HepG2 (cell line): ENCODE measurements around the gene RANBP17. TPM values are rescaled to one million over a fixed set of nuclear protein-coding genes. Genes with fewer than 3 reads are reported as not detected.

Source experiments
- AKNA ChIP-seq: sonication (generic); formaldehyde crosslinking; IDR thresholded peaks from 2 replicates; pipeline ENCODE4 v1.4.0; 2020; ENCODE audit warnings: missing genetic modification reagents, borderline replicate concordance
- FOXP1 ChIP-seq, 2 experiments: fragments of 450-650 bp in 1 of 2; IDR thresholded peaks; 2 replicates each; pipeline ENCODE4 v1.6.1; 2017 to 2018; ENCODE audit warnings: antibody characterized with exemption in 1 of 2
- GPN1 ChIP-seq: sonication (generic); formaldehyde crosslinking; IDR thresholded peaks from 2 replicates; pipeline ENCODE4 v1.5.1; 2020; ENCODE audit warnings: missing genetic modification reagents, borderline replicate concordance
- KLF16 ChIP-seq, 2 experiments: sonication (generic) in 1 of 2; formaldehyde crosslinking in 1 of 2; IDR thresholded peaks; 2 replicates each; pipeline versions ENCODE4 v1.6.1 to v1.8.0; 2016 to 2023; ENCODE audit warnings: missing genetic modification reagents in 2 of 2, missing compliant biosample characterization in 1 of 2
- MYNN ChIP-seq: sonication (generic); formaldehyde crosslinking; IDR thresholded peaks from 2 replicates; pipeline ENCODE4 v1.4.0; 2020; ENCODE audit warnings: mild to moderate bottlenecking, low read depth, missing genetic modification reagents
- POLR2A ChIP-seq, 2 experiments: IDR thresholded peaks; 2 replicates each; pipeline ENCODE4 v1.6.1; 2011; ENCODE audit warnings: low read depth in 2 of 2, low read length in 2 of 2, mild to moderate bottlenecking in 1 of 2, moderate library complexity in 1 of 2; ENCODE audit not compliant: insufficient read depth in 1 of 2
- TFDP1 ChIP-seq: IDR thresholded peaks from 2 replicates; pipeline ENCODE4 v1.6.1; 2016; ENCODE audit warnings: missing compliant biosample characterization, missing genetic modification reagents, borderline replicate concordance
- ZNF251 ChIP-seq: sonication (generic); formaldehyde crosslinking; IDR thresholded peaks from 2 replicates; pipeline ENCODE4 v1.9.0; 2021; ENCODE audit warnings: mild to moderate bottlenecking, missing genetic modification reagents
- polyA plus RNA-seq, 8 experiments: library from polyadenylated mRNA; depleted of rRNA in 3 of 8; stranded (reverse) in 7 of 8; unstranded in 1 of 8; fragments of >200 nt; fragmentation: Illumina TruSeq in 4 of 8; extraction: Trizol in 4 of 8; gene quantifications; 2 replicates each; pipeline versions ENCODE4 v1.2.1 to v1.2.3, GENCODE V29; 2011 to 2016; ENCODE audit warnings: low read depth in 4 of 8, missing spikeins in 1 of 8, mixed read lengths in 1 of 8; ENCODE audit not compliant: insufficient read depth in 1 of 8
- total RNA-seq, 5 experiments: library from RNA; depleted of rRNA; stranded (reverse); fragments of >200 nt; fragmentation: Illumina TruSeq; extraction: Trizol; gene quantifications; 2 replicates each; pipeline ENCODE4 v1.2.3, GENCODE V29; 2016; ENCODE audit warnings: low read depth in 1 of 5

RANBP17 gene
- total and polyA plus RNA-seq, 2 of the 13 experiments (the other 11 are each of a cell fraction or from before 2014, with no cell fraction given) = not detected

GRCh38 chr5:171120986-171121622, 259.3 kb downstream of the RANBP17 start (continued):
- TF ChIP-seq TFDP1 = no peak
- no peak for TF ChIP-seq FOXP1 (IDR thresholded peaks at IDR 0.05)
- TF ChIP-seq FOXP1 (CRISPR knock-in tag; IDR thresholded peaks at IDR 0.05) = no peak
- no peak for TF ChIP-seq MYNN (CRISPR knock-in tag)
- TF ChIP-seq KLF16 (CRISPR knock-in tag; IDR thresholded peaks at IDR 0.05) = no peak
- no peak for TF ChIP-seq GPN1
- TF ChIP-seq ZNF251 (CRISPR knock-in tag) = no peak
- no peak for TF ChIP-seq POLR2A (IDR thresholded peaks at IDR 0.05; ENCODE audit: insufficient read depth in 1 of 2, low read depth in 2 of 2, low read length in 2 of 2)
- TF ChIP-seq AKNA (CRISPR knock-in tag) = no peak
